Measurements from ENCODE around the gene SCFD2. TPM values are rescaled to one million over a fixed set of nuclear protein-coding genes. Genes with fewer than 3 reads are reported as not detected.

Gene SCFD2
- total and polyA plus RNA-seq, 2 of the 8 experiments (the other 6 are each of a cell fraction or from before 2014, with no cell fraction given), result 6.2 to 10.2 TPM

GRCh38 chr4:52943677-52944076, 422.2 kb downstream of the SCFD2 start:
- H4K91ac ChIP-seq (replicated peaks; ENCODE audit: insufficient read length, low read length), result no peak overlapping the region
- no peaks in the 10 kb centered on the region for H3K79me2 ChIP-seq (ENCODE audit: control insufficient read depth in 1 of 2, insufficient read depth in 2 of 2, low read length in 2 of 2)
- no peak overlapping the region for H2AFZ ChIP-seq (ENCODE audit: low read length)
- DNase-seq (ENCODE audit: low read depth in 1 of 2, low spot score in 2 of 2), result no peak
- H3K36me3 ChIP-seq (ENCODE audit: control insufficient read depth in 2 of 4, insufficient read depth in 4 of 4, low read length in 3 of 4), result no peaks in the 10 kb centered on the region
- no peaks in the 10 kb centered on the region for H4K20me1 ChIP-seq (replicated peaks in 1 of 2; ENCODE audit: control insufficient read depth in 1 of 2, insufficient read depth in 2 of 2, low read length in 2 of 2)
- no peak overlapping the region for H3K9ac ChIP-seq (replicated peaks in 1 of 4; ENCODE audit: extremely low read depth in 1 of 4, low read depth in 3 of 4, low read length in 3 of 4)
- no peak for FAIRE-seq
- no peak overlapping the region for H3K23ac ChIP-seq (ENCODE audit: insufficient read length)
- ChIA-PET CTCF (ENCODE audit: partially characterized antibody) (interaction anchor here (1.0 to 1.9 kb wide), 3 partner anchors 9 to 14 kb away, joined by 3 to 5 read pairs (median 4); no protein-coding TSS in a partner anchor), POLR2A (ENCODE audit: partially characterized antibody) (interaction anchor here (0.8 kb wide), 1 partner anchor 76 kb away, joined by 3 read pairs; no protein-coding TSS in a partner anchor)
- no peak overlapping the region for H3K18ac ChIP-seq (ENCODE audit: extremely low read depth, low read length)
- no peaks in the 10 kb centered on the region for H3K9me3 ChIP-seq (ENCODE audit: insufficient read depth in 2 of 2, low read depth in 1 of 2, low read length in 1 of 2)
- no peaks in the 10 kb centered on the region for H3K23me2 ChIP-seq (ENCODE audit: low read depth, low read length)
- H4K8ac ChIP-seq (ENCODE audit: extremely low read depth, insufficient read depth, low read length), result no peak overlapping the region
- no peaks in the 10 kb centered on the region for H3K79me1 ChIP-seq (ENCODE audit: low read depth, low read length)
- peaks cover 0 to 7% (median 1%) of the 10 kb centered on the region in 4 experiments; a peak in 1 of 7 replicates for H3K4me1 ChIP-seq (replicated peaks in 1 of 4; ENCODE audit: control insufficient read depth in 3 of 4, insufficient read depth in 4 of 4, low read length in 3 of 4)
- no peak overlapping the region for H3K56ac ChIP-seq (replicated peaks; ENCODE audit: insufficient read length, low read depth, low read length)
- no peak overlapping the region for H3K4me2 ChIP-seq (ENCODE audit: insufficient read depth in 1 of 2, low read depth in 2 of 2, low read length in 2 of 2)
- no peak overlapping the region for H3K27ac ChIP-seq (ENCODE audit: low read depth, low read length)
- H2AK5ac ChIP-seq (ENCODE audit: low read depth, low read length), result no peak overlapping the region
- H2BK120ac ChIP-seq (replicated peaks; ENCODE audit: low read depth, low read length), result no peak overlapping the region
- H2BK20ac ChIP-seq (ENCODE audit: low read length), result no peak overlapping the region
- H3K27me3 ChIP-seq (replicated peaks in 1 of 4; ENCODE audit: control insufficient read depth in 3 of 4, extremely low read depth in 1 of 4, insufficient read depth in 3 of 4, low read length in 3 of 4), result no peaks in the 10 kb centered on the region
- H3K4me3 ChIP-seq (ENCODE audit: extremely low read depth in 1 of 4, insufficient read depth in 2 of 4, low read depth in 3 of 4, low read length in 4 of 4), result no peak overlapping the region
- no peak overlapping the region for H3K14ac ChIP-seq (ENCODE audit: insufficient read length)
- H2BK5ac ChIP-seq (ENCODE audit: low read depth, low read length), result no peak overlapping the region
- H3K4ac ChIP-seq (replicated peaks; ENCODE audit: insufficient read length, low read depth, low read length), result no peak overlapping the region
- no peak overlapping the region for H4K5ac ChIP-seq (ENCODE audit: insufficient read length, low read depth, low read length)
- no peak overlapping the region for H2BK15ac ChIP-seq (ENCODE audit: low read length)
- H2BK12ac ChIP-seq (ENCODE audit: low read depth, low read length), result no peak overlapping the region
- no peak for TF ChIP-seq RNF2 (IDR thresholded peaks at IDR 0.05; ENCODE audit: borderline replicate concordance, low read depth, low read length, missing control alignments, poor library complexity, severe bottlenecking)
- TF ChIP-seq POLR2A (IDR thresholded peaks at IDR 0.05; ENCODE audit: control extremely low read depth in 1 of 2, low read depth in 2 of 2, low read length in 2 of 2), result no peak
- TF ChIP-seq CBX8 (IDR thresholded peaks at IDR 0.05; ENCODE audit: borderline replicate concordance, low read depth, low read length), result no peak
- no peak for TF ChIP-seq BRCA1 (IDR thresholded peaks at IDR 0.05; ENCODE audit: low read depth, low read length)
- no peak for TF ChIP-seq KDM5A (IDR thresholded peaks at IDR 0.05; ENCODE audit: low read length)
- no peak for TF ChIP-seq MAX (IDR thresholded peaks at IDR 0.05)
- TF ChIP-seq SIX5 (IDR thresholded peaks at IDR 0.05; ENCODE audit: low read depth, low read length), result no peak
- no peak for TF ChIP-seq ZNF274 (IDR thresholded peaks at IDR 0.05; ENCODE audit: borderline replicate concordance, extremely low read depth, low read length)
- TF ChIP-seq MAFK (IDR thresholded peaks at IDR 0.05; ENCODE audit: low read depth, low read length), result no peak
- TF ChIP-seq GTF2F1 (IDR thresholded peaks at IDR 0.05; ENCODE audit: borderline replicate concordance, low read depth, low read length), result no peak
- TF ChIP-seq SP2 (IDR thresholded peaks at IDR 0.05; ENCODE audit: low read length), result no peak
- TF ChIP-seq CREB1 (IDR thresholded peaks at IDR 0.05), result no peak
- no peak for TF ChIP-seq TCF12 (IDR thresholded peaks at IDR 0.05; ENCODE audit: low read depth, low read length)
- no peak for TF ChIP-seq JUND (IDR thresholded peaks at IDR 0.05; ENCODE audit: low read length)
- no peak for TF ChIP-seq RFX5 (IDR thresholded peaks at IDR 0.05; ENCODE audit: borderline replicate concordance, low read depth, low read length)
- no peak for TF ChIP-seq SUZ12 (IDR thresholded peaks at IDR 0.05; ENCODE audit: low read length)

All from H1 (cell line).